Gastroesophageal sphincter (tissue), 4 donors: ENCODE data around the gene OR6N2. TPM values are rescaled to one million over a fixed set of nuclear protein-coding genes. Genes with fewer than 3 reads are reported as not detected.

Source experiments
- ATAC-seq: fragments of 150-250 bp; one replicate; pipeline ENCODE4 v1.9.1; 2016; ENCODE audit warnings: mild to moderate bottlenecking, moderate library complexity
- H3K27ac ChIP-seq, 4 donors: fragments of 200-600 bp; sonication (generic) in 3 of 4; 1 replicate in 3 of 4; 2 replicates in 1 of 4; pipeline ENCODE4 v1.5.1; 2016 to 2019
- H3K27me3 ChIP-seq: fragments of 200-600 bp; sonication (generic); one replicate; pipeline ENCODE4 v1.5.1; 2019
- H3K36me3 ChIP-seq, 2 donors: fragments of 200-600 bp; sonication (generic); one replicate each; pipeline ENCODE4 v1.5.1; 2019; ENCODE audit warnings: control low read depth in 1 of 2
- H3K4me1 ChIP-seq, 3 donors: fragments of 200-600 bp; sonication (generic); 1 replicate in 2 of 3; 2 replicates in 1 of 3; pipeline ENCODE4 v1.5.1; 2016 to 2019; ENCODE audit warnings: control low read depth in 2 of 3
- H3K4me3 ChIP-seq, 2 donors: fragments of 200-600 bp; sonication (generic); one replicate each; pipeline ENCODE4 v1.5.1; 2019; ENCODE audit warnings: mild to moderate bottlenecking in 1 of 2, moderate library complexity in 1 of 2
- H3K9me3 ChIP-seq, 3 donors: fragments of 200-600 bp; sonication (generic); one replicate each; pipeline ENCODE4 v1.5.1; 2017 to 2019; ENCODE audit warnings: control low read depth in 2 of 3
- EP300 ChIP-seq: sonication (generic); formaldehyde crosslinking; IDR thresholded peaks from one replicate; pipeline ENCODE4 v1.6.1; 2017; ENCODE audit warnings: antibody characterized with exemption, mild to moderate bottlenecking
- POLR2A ChIP-seq, 2 donors: fragments of 450-650 bp; IDR thresholded peaks; one replicate each; pipeline ENCODE4 v1.6.1; 2017; ENCODE audit warnings: antibody characterized with exemption in 2 of 2, mild to moderate bottlenecking in 2 of 2, moderate library complexity in 1 of 2
- POLR2AphosphoS5 ChIP-seq: sonication (generic); formaldehyde crosslinking; IDR thresholded peaks from one replicate; pipeline ENCODE4 v1.6.1; 2017; ENCODE audit warnings: antibody characterized with exemption
- WGBS, 2 donors: methylation state at CpG; one replicate each; pipeline ENCODE4 v1.1.5; 2018; ENCODE audit warnings: low coverage in 1 of 2; 5-methylcytosine and 5-hydroxymethylcytosine counted together
- total RNA-seq, 4 donors: library from RNA; depleted of rRNA; stranded (reverse); fragments of >200 nt; gene quantifications; one replicate each; pipeline ENCODE4 v1.1.0, GENCODE V29; 2016
- TF ChIP-seq, protein P1 (sequence below), 4 experiments: fragments of 200-600 bp in 2 of 4; fragments of 450-650 bp in 2 of 4; sonication (generic) in 1 of 4; IDR thresholded peaks; one replicate each; pipeline ENCODE4 v1.5.1; 2017 to 2019; ENCODE audit warnings: antibody characterized with exemption in 4 of 4, mild to moderate bottlenecking in 2 of 4, moderate library complexity in 2 of 4

The OR6N2 gene
- total RNA-seq, 4 donors from 2014 or later: not detected

DNA sequence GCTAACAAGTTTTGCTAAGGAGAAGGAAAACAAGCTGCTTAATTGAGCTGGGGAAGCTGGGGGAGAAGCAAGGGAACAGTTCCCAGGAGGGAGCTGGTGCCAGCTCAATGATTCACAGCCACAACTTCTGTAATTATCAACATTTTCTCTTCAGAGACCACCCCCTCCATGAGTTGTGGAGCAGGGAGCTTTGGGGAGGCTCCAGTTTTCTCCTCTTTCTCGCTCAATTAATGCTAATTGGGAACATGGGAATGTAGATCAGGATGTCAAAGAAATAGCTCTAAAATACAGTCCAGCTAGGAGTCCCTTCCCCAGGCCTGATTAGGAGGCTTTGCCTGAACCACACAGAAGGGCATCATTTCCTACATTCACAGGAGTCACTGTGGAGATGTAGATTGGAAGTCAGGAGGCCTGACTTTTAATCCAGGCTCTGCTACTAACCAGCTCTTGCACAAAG is 38.0 kb upstream of the OR6N2 start:
- Histone ChIP-seq H3K27ac (no peak overlapping the region), H3K36me3 (no peaks in the 10 kb centered on the region), H3K27me3 (no peaks in the 10 kb centered on the region), H3K4me3 (no peak overlapping the region), H3K9me3 (no peaks in the 10 kb centered on the region), H3K4me1 (no peaks in the 10 kb centered on the region)
- 100% methylated on average over 1 of the region's 1 CpG; no CpG with 5 or more reads in 1 of the 2 donors for WGBS, 2 donors
- ATAC-seq: no peak
- TF ChIP-seq, protein P1, sequence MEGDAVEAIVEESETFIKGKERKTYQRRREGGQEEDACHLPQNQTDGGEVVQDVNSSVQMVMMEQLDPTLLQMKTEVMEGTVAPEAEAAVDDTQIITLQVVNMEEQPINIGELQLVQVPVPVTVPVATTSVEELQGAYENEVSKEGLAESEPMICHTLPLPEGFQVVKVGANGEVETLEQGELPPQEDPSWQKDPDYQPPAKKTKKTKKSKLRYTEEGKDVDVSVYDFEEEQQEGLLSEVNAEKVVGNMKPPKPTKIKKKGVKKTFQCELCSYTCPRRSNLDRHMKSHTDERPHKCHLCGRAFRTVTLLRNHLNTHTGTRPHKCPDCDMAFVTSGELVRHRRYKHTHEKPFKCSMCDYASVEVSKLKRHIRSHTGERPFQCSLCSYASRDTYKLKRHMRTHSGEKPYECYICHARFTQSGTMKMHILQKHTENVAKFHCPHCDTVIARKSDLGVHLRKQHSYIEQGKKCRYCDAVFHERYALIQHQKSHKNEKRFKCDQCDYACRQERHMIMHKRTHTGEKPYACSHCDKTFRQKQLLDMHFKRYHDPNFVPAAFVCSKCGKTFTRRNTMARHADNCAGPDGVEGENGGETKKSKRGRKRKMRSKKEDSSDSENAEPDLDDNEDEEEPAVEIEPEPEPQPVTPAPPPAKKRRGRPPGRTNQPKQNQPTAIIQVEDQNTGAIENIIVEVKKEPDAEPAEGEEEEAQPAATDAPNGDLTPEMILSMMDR (IDR thresholded peaks at IDR 0.05): no peak
- TF ChIP-seq POLR2A (IDR thresholded peaks at IDR 0.05): no peak
- no peak for TF ChIP-seq POLR2AphosphoS5
- no peak for TF ChIP-seq EP300

DNA sequence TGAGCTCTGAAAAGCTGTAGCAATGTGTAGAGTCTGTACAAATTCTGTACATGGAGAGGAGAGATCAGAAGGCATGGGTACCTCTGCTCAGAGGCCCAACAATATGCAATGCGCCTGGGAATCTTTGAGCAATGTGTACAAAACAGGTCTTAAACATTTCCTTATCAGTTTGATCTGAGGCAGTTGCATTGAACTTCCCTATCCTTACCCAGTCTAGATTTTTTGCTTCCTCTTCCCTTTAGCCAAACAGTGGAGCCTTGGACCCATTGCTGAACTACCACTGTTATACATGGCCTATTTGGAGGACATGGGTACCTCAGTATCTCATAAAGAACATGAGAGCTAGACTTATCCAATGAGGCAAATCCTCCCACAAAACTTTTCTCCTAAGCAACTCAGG is 37.6 kb upstream of the OR6N2 start:
- no peaks in the 10 kb centered on the region for H3K27me3 ChIP-seq
- no peak overlapping the region for H3K27ac ChIP-seq
- H3K4me3 ChIP-seq: no peak overlapping the region
- no peaks in the 10 kb centered on the region for H3K9me3 ChIP-seq
- TF ChIP-seq, protein P1 (IDR thresholded peaks at IDR 0.05): no peak
- TF ChIP-seq POLR2A (IDR thresholded peaks at IDR 0.05) (no peak), POLR2AphosphoS5 (no peak), EP300 (no peak)
- no peaks in the 10 kb centered on the region for H3K4me1 ChIP-seq
- 100% methylated on average over 1 of the region's 1 CpG; no CpG with 5 or more reads in 1 of the 2 donors for WGBS, 2 donors
- H3K36me3 ChIP-seq: no peaks in the 10 kb centered on the region
- no peak for ATAC-seq

DNA sequence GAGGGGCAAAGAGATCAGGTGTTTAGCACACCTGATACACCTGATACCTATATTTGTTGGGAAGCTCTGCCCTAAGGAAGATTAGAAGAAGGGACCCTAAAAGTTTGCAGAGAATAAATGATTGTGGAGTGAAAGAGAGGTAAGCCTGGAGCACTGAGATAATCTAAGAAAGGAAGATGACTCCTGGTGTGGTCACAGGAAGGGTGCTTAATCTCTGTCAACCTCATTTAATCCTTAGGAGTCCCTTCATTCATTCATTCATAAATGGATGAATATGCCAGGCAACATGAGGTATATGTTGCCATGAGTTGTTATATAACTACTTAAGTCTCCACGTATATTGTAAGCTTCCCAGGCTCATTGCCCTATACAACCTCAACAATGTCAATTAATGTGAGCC is 34.0 kb upstream of the OR6N2 start:
- Histone ChIP-seq H3K27ac (no peak overlapping the region), H3K36me3 (no peaks in the 10 kb centered on the region), H3K27me3 (no peaks in the 10 kb centered on the region), H3K9me3 (no peaks in the 10 kb centered on the region), H3K4me1 (no peaks in the 10 kb centered on the region), H3K4me3 (no peak overlapping the region)
- TF ChIP-seq, protein P1 (IDR thresholded peaks at IDR 0.05): no peak
- TF ChIP-seq POLR2AphosphoS5: no peak
- TF ChIP-seq POLR2A (IDR thresholded peaks at IDR 0.05): no peak
- no peak for TF ChIP-seq EP300
- ATAC-seq: no peak
- 56 to 75% methylated on average over 1 of the region's 1 CpG for WGBS, 2 donors

DNA sequence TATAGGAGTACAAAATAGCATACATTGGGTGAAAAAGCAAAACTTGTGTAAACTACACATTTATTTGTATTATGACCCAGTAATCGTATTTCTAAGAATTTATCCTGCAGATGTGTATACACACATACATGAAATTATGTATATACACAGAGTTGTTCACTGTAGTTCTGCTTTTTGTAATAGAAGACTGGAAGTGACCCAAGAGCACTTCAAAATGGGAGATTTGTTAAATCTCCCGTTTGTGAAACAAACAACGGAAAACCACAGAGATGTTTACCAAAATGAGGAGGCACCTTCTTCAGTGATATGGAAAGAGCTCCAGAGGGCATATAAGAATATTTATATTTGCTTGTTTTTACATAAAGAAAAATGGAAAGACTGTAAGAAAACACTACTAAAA is 32.2 kb upstream of the OR6N2 start:
- TF ChIP-seq, protein P1 (IDR thresholded peaks at IDR 0.05): no peak
- TF ChIP-seq POLR2AphosphoS5 (no peak), EP300 (no peak), POLR2A (IDR thresholded peaks at IDR 0.05) (no peak)
- no peak overlapping the region for H3K27ac ChIP-seq
- H3K9me3 ChIP-seq: no peaks in the 10 kb centered on the region
- no peak overlapping the region for H3K4me3 ChIP-seq
- H3K4me1 ChIP-seq: no peaks in the 10 kb centered on the region
- no peaks in the 10 kb centered on the region for H3K36me3 ChIP-seq
- whole genome bisulfite sequencing, 2 donors: 20 to 48% methylated on average over 3 of the region's 3 CpGs
- ATAC-seq: no peak
- H3K27me3 ChIP-seq: no peaks in the 10 kb centered on the region

DNA sequence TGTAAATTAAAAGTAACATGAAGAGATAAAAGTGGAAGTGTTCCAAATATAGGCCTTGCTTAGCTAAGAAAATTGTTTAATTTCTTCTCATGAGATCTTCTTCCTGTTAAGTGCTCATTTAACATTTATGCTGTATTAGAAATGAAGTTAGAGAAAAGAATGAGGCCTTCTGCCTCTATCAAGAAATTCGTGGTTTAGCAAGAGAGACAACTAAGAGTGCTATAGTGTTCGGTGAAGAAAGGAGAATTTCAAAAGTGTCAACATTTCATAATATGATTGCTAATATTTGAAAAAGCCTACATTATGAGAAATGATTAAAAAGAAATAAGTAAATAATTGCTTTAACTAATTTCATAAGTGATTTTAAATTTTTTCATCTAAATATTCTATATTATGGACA is 31.3 kb upstream of the OR6N2 start:
- 35 to 38% methylated on average over 2 of the region's 2 CpGs for WGBS, 2 donors
- Histone ChIP-seq H3K9me3 (no peaks in the 10 kb centered on the region), H3K27me3 (no peaks in the 10 kb centered on the region), H3K4me1 (no peaks in the 10 kb centered on the region), H3K36me3 (no peaks in the 10 kb centered on the region), H3K27ac (no peak overlapping the region), H3K4me3 (no peak overlapping the region)
- ATAC-seq: no peak
- TF ChIP-seq, protein P1 (IDR thresholded peaks at IDR 0.05): no peak
- TF ChIP-seq POLR2AphosphoS5 (no peak), EP300 (no peak), POLR2A (IDR thresholded peaks at IDR 0.05) (no peak)
